Neural cell (in vitro differentiated cells): ENCODE measurements around the gene ARPC5. TPM values are rescaled to one million over a fixed set of nuclear protein-coding genes. Genes with fewer than 3 reads are reported as not detected.
"Not testable (repeated sequence)": the region's sequence is repeated elsewhere in the genome, so short reads cannot be mapped to it uniquely, and the experiment has no call there.

ENCODE experiments used
- H2AFZ ChIP-seq: fragments of 200-600, 300-800 bp; sonication (generic), shearing (Covaris generic); 2 replicates; pipeline ENCODE4 v1.6.0; 2014; ENCODE audit warnings: low read depth, mild to moderate bottlenecking, antibody characterized with exemption, low read length, moderate library complexity
- H3F3A ChIP-seq: fragments of 200-600 bp; shearing (Covaris generic); 2 replicates; pipeline ENCODE4 v1.6.1; 2016; ENCODE audit warnings: mild to moderate bottlenecking, moderate library complexity, mixed read lengths, antibody characterized with exemption, low read length; ENCODE audit not compliant: insufficient read depth, poor library complexity, severe bottlenecking
- H3K27ac ChIP-seq: fragments of 200-600, 300-800 bp; sonication (generic), shearing (Covaris generic); 2 replicates; pipeline ENCODE4 v1.5.1; 2014; ENCODE audit warnings: mild to moderate bottlenecking, low read length, moderate library complexity
- H3K27me3 ChIP-seq: fragments of 300-800, 200-600 bp; sonication (generic), shearing (Covaris generic); 2 replicates; pipeline ENCODE4 v1.6.0; 2014; ENCODE audit warnings: mild to moderate bottlenecking, low read depth, low read length, moderate library complexity; ENCODE audit not compliant: insufficient read depth
- H3K36me3 ChIP-seq: fragments of 300-800, 200-600 bp; sonication (generic), shearing (Covaris generic); 2 replicates; pipeline ENCODE4 v1.5.1; 2014; ENCODE audit warnings: mild to moderate bottlenecking, antibody characterized with exemption, low read length, moderate library complexity; ENCODE audit not compliant: insufficient read depth
- H3K4me2 ChIP-seq: fragments of 300-800, 200-600 bp; sonication (generic), shearing (Covaris generic); 2 replicates; pipeline ENCODE4 v1.6.0; 2014; ENCODE audit warnings: mild to moderate bottlenecking, low read length
- H3K4me3 ChIP-seq: fragments of 300-800, 200-600 bp; sonication (generic), shearing (Covaris generic); 2 replicates; pipeline ENCODE4 v1.5.1; 2014; ENCODE audit warnings: mild to moderate bottlenecking, low read length, moderate library complexity
- H3K79me2 ChIP-seq: fragments of 200-600 bp; shearing (Covaris generic); replicated peaks from 2 replicates; pipeline ENCODE4 v1.6.0; 2014; ENCODE audit warnings: mild to moderate bottlenecking, low read length, moderate library complexity; ENCODE audit not compliant: insufficient read depth
- H3K9ac ChIP-seq: fragments of 300-800, 200-600 bp; sonication (generic), shearing (Covaris generic); 2 replicates; pipeline ENCODE4 v1.6.1; 2016; ENCODE audit warnings: mild to moderate bottlenecking, low read length, mixed read lengths
- H3K9me2 ChIP-seq: fragments of 200-600 bp; shearing (Covaris generic); 2 replicates; pipeline ENCODE4 v1.6.1; 2016; ENCODE audit warnings: mild to moderate bottlenecking, low read length, mixed read lengths; ENCODE audit not compliant: insufficient read depth
- H3K9me3 ChIP-seq: fragments of 200-600, 300-800 bp; sonication (generic), shearing (Covaris generic); 2 replicates; pipeline ENCODE4 v1.6.1; 2016; ENCODE audit warnings: mild to moderate bottlenecking, mixed run types, low read length, moderate library complexity, mixed read lengths
- H4K20me1 ChIP-seq: fragments of 200-600 bp; shearing (Covaris generic); 2 replicates; pipeline ENCODE4 v1.6.1; 2016; ENCODE audit warnings: mild to moderate bottlenecking, mixed run types; ENCODE audit not compliant: insufficient read depth
- EP300 ChIP-seq: fragments of 450-650 bp; conservative IDR thresholded peaks from 2 replicates; pipeline ENCODE4 v1.6.1; 2014; ENCODE audit warnings: antibody characterized with exemption, mild to moderate bottlenecking, moderate library complexity; ENCODE audit not compliant: poor library complexity, severe bottlenecking
- EZH2 ChIP-seq: fragments of 200-600, 300-800 bp; shearing (Covaris generic), sonication (generic); IDR thresholded peaks from 2 replicates; pipeline ENCODE4 v1.6.1; 2014; ENCODE audit warnings: antibody characterized with exemption, low read length, borderline replicate concordance, mild to moderate bottlenecking; ENCODE audit not compliant: insufficient read depth, poor library complexity, severe bottlenecking
- MXI1 ChIP-seq: fragments of 450-650 bp; conservative IDR thresholded peaks from 2 replicates; pipeline ENCODE4 v1.6.1; 2014; ENCODE audit warnings: antibody characterized with exemption, mild to moderate bottlenecking; ENCODE audit not compliant: poor library complexity, severe bottlenecking
- POLR2AphosphoS5 ChIP-seq: IDR thresholded peaks from 2 replicates; pipeline ENCODE4 v1.6.1; 2012
- RAD21 ChIP-seq: fragments of 450-650 bp; conservative IDR thresholded peaks from 2 replicates; pipeline ENCODE4 v1.6.1; 2014; ENCODE audit warnings: antibody characterized with exemption, mild to moderate bottlenecking, moderate library complexity
- SMC3 ChIP-seq: fragments of 450-650 bp; conservative IDR thresholded peaks from 2 replicates; pipeline ENCODE4 v1.6.1; 2014; ENCODE audit warnings: antibody characterized with exemption, mild to moderate bottlenecking, moderate library complexity; ENCODE audit not compliant: poor library complexity
- TAF1 ChIP-seq: IDR thresholded peaks from 2 replicates; pipeline ENCODE4 v1.6.1; 2012; ENCODE audit warnings: low read depth
- polyA plus RNA-seq: library from polyadenylated mRNA; depleted of rRNA; stranded (reverse); fragments of >200 nt; gene quantifications from 2 replicates; pipeline ENCODE4 v1.2.3, GENCODE V29; 2014
- TF ChIP-seq, protein P1 (sequence below): IDR thresholded peaks from 2 replicates; pipeline ENCODE4 v1.6.1; 2012; ENCODE audit warnings: borderline replicate concordance
- TF ChIP-seq, protein P2 (sequence below): fragments of 450-650 bp; IDR thresholded peaks from 2 replicates; pipeline ENCODE4 v1.5.1; 2014; ENCODE audit warnings: antibody characterized with exemption, mild to moderate bottlenecking, moderate library complexity; ENCODE audit not compliant: poor library complexity, severe bottlenecking

Gene ARPC5
- polyA plus RNA-seq, 1 donor from 2014 or later = 197 TPM

DNA sequence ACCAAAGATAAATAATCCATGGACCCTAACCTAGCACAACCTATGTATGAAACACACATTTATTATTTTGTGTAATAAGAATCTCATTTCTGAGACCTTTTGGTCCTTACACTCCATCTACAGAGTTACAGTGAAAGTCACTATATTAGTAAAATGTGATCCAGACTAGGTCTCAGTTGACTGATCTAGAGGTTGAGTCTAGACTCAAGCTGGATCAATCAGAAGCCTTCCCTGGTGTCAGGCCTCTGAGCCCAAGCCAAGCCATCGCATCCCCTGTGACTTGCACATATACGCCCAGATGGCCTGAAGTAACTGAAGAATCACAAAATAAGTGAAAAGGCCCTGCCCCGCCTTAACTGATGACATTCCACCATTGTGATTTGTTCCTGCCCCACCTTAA lies 22.6 kb downstream of the ARPC5 start:
- H3F3A ChIP-seq, H3K9me3 ChIP-seq, H3K27ac ChIP-seq, H3K27me3 ChIP-seq, H4K20me1 ChIP-seq, H3K79me2 ChIP-seq, H3K9ac ChIP-seq, H3K4me2 ChIP-seq, H3K9me2 ChIP-seq, H2AFZ ChIP-seq, H3K36me3 ChIP-seq, H3K4me3 ChIP-seq: not testable (repeated sequence)

DNA sequence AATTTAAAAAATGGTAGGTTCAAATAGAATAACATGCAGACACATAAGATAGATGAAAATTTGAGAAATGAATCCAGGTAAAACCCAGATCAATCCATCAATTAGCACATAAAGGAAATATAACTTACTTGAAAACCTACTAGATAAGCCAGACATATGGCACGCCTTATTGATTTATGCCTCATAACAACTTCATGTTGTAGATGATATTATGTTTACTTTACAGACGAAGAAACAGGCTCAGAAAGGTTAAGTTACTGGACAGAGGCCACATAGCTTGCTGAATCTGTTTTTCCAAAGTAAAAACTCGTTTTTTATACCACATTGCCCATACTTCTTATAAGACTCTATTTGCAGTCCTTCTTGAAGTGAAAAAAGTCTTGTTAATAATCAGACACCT lies 23.2 kb downstream of the ARPC5 start:
- Histone ChIP-seq H3K27ac (no peak overlapping the region), H3K9me2 (no peaks in the 10 kb centered on the region), H3K4me2 (no peak overlapping the region), H3K4me3 (no peak overlapping the region), H3K36me3 (no peaks in the 10 kb centered on the region), H3K9ac (no peak overlapping the region), H3K9me3 (no peaks in the 10 kb centered on the region), H3K79me2 (no peaks in the 10 kb centered on the region), H2AFZ (no peak overlapping the region), H3K27me3 (no peaks in the 10 kb centered on the region), H3F3A (no peaks in the 10 kb centered on the region), H4K20me1 (no peaks in the 10 kb centered on the region)
- TF ChIP-seq EZH2 (no peak), TAF1 (no peak), RAD21 (no peak), SMC3 (no peak), POLR2AphosphoS5 (no peak), MXI1 (no peak), EP300 (no peak)
- TF ChIP-seq, protein P1, sequence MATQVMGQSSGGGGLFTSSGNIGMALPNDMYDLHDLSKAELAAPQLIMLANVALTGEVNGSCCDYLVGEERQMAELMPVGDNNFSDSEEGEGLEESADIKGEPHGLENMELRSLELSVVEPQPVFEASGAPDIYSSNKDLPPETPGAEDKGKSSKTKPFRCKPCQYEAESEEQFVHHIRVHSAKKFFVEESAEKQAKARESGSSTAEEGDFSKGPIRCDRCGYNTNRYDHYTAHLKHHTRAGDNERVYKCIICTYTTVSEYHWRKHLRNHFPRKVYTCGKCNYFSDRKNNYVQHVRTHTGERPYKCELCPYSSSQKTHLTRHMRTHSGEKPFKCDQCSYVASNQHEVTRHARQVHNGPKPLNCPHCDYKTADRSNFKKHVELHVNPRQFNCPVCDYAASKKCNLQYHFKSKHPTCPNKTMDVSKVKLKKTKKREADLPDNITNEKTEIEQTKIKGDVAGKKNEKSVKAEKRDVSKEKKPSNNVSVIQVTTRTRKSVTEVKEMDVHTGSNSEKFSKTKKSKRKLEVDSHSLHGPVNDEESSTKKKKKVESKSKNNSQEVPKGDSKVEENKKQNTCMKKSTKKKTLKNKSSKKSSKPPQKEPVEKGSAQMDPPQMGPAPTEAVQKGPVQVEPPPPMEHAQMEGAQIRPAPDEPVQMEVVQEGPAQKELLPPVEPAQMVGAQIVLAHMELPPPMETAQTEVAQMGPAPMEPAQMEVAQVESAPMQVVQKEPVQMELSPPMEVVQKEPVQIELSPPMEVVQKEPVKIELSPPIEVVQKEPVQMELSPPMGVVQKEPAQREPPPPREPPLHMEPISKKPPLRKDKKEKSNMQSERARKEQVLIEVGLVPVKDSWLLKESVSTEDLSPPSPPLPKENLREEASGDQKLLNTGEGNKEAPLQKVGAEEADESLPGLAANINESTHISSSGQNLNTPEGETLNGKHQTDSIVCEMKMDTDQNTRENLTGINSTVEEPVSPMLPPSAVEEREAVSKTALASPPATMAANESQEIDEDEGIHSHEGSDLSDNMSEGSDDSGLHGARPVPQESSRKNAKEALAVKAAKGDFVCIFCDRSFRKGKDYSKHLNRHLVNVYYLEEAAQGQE = no peak
- TF ChIP-seq, protein P2, sequence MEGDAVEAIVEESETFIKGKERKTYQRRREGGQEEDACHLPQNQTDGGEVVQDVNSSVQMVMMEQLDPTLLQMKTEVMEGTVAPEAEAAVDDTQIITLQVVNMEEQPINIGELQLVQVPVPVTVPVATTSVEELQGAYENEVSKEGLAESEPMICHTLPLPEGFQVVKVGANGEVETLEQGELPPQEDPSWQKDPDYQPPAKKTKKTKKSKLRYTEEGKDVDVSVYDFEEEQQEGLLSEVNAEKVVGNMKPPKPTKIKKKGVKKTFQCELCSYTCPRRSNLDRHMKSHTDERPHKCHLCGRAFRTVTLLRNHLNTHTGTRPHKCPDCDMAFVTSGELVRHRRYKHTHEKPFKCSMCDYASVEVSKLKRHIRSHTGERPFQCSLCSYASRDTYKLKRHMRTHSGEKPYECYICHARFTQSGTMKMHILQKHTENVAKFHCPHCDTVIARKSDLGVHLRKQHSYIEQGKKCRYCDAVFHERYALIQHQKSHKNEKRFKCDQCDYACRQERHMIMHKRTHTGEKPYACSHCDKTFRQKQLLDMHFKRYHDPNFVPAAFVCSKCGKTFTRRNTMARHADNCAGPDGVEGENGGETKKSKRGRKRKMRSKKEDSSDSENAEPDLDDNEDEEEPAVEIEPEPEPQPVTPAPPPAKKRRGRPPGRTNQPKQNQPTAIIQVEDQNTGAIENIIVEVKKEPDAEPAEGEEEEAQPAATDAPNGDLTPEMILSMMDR = no peak

DNA sequence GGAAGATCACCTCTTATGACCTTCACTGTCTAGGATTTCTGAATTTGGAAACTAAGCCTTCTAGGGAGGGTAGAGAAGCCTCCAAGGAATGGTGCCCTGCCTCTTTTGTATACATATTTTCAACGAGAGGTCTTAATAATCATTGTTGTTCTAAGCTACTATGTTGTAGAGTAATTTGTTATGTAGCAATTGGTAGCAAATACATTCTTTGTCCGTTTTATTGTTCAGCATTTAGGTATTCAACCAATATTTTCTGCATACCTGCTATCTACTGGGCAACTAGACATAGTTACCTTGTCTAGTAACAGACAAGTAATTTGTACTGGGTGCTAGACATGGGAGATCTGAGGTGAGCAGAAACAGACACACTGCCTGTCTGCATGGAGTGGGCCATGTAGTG lies 24.6 kb downstream of the ARPC5 start:
- H3K79me2 ChIP-seq = no peaks in the 10 kb centered on the region
- no peaks in the 10 kb centered on the region for H3K36me3 ChIP-seq
- H3K27me3 ChIP-seq = no peaks in the 10 kb centered on the region
- no peak overlapping the region for H3K4me2 ChIP-seq
- no peaks in the 10 kb centered on the region for H3K9me3 ChIP-seq
- H2AFZ ChIP-seq = no peak overlapping the region
- H4K20me1 ChIP-seq = no peaks in the 10 kb centered on the region
- TF ChIP-seq TAF1 = no peak
- no peak for TF ChIP-seq POLR2AphosphoS5
- TF ChIP-seq, protein P2 = no peak
- no peak for TF ChIP-seq RAD21
- no peak for TF ChIP-seq EP300
- TF ChIP-seq MXI1 = no peak
- TF ChIP-seq SMC3 = no peak
- TF ChIP-seq, protein P1 = no peak
- H3K27ac ChIP-seq = no peak overlapping the region
- H3F3A ChIP-seq = no peaks in the 10 kb centered on the region
- no peaks in the 10 kb centered on the region for H3K9me2 ChIP-seq
- H3K4me3 ChIP-seq = no peak overlapping the region
- H3K9ac ChIP-seq = no peak overlapping the region
